Stimulated activated CD4-positive, alpha-beta T cell treated with anti-CD3 and anti-CD28 coated beads, TNF-alpha, amount 100 ng/mL, for 48 hours (primary cell): ENCODE data around the gene UBR7.
"Not testable (repeated sequence)": the region's sequence is repeated elsewhere in the genome, so short reads cannot be mapped to it uniquely, and the experiment has no call there.

Experiments used
- DNase-seq, 3 donors: peaks; one replicate each; pipeline ENCODE4 v3.0.0-alpha.2; 2020; ENCODE audit warnings: low read depth in 3 of 3

The UBR7 gene, protein sequence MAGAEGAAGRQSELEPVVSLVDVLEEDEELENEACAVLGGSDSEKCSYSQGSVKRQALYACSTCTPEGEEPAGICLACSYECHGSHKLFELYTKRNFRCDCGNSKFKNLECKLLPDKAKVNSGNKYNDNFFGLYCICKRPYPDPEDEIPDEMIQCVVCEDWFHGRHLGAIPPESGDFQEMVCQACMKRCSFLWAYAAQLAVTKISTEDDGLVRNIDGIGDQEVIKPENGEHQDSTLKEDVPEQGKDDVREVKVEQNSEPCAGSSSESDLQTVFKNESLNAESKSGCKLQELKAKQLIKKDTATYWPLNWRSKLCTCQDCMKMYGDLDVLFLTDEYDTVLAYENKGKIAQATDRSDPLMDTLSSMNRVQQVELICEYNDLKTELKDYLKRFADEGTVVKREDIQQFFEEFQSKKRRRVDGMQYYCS

GRCh38 chr14:93206793-93207467 is at the start of gene UBR7, which contains the start of gene GON7:
Gene UBR7, plus strand, starts transcription at chr14:93207256. Its CDS starts 36 bp downstream, at chr14:93207292.
Gene GON7, minus strand, starts transcription at chr14:93207065. Its CDS starts 28 bp downstream, at chr14:93207037.
- DNase-seq, result peak; percentile 82 to 89 (median 86)

GRCh38 chr14:93158349-93158748 is 48.7 kb upstream of the UBR7 start:
- DNase-seq, result not testable (repeated sequence)

- not testable (repeated sequence) for DNase-seq
Measured at GRCh38 chr14:93159625-93160352, 47.3 kb upstream of the UBR7 start.

- no peak for DNase-seq
Measured at GRCh38 chr14:93160353-93160801, 46.7 kb upstream of the UBR7 start.

- no peak for DNase-seq
Measured at GRCh38 chr14:93161411-93161940, 45.6 kb upstream of the UBR7 start.

DNA sequence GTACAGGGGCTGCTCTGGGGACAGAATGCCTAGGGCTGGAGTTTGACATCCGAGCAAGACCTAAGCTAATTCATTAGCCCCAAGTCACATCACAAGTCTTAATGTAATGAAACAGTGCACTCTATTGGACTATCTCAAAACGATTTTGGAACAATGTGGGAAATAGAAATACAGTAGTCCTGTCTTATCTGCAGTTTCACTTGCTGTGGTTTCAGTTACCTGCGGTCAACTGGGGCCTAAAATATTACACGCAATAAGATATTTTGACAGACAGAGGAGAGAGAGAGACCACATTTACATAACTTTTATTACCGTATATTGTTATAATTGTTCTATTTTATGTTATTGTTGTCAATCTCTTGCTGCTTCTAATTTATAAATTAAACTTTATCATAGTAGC is 43.5 kb upstream of the UBR7 start:
- no peak for DNase-seq

DNA sequence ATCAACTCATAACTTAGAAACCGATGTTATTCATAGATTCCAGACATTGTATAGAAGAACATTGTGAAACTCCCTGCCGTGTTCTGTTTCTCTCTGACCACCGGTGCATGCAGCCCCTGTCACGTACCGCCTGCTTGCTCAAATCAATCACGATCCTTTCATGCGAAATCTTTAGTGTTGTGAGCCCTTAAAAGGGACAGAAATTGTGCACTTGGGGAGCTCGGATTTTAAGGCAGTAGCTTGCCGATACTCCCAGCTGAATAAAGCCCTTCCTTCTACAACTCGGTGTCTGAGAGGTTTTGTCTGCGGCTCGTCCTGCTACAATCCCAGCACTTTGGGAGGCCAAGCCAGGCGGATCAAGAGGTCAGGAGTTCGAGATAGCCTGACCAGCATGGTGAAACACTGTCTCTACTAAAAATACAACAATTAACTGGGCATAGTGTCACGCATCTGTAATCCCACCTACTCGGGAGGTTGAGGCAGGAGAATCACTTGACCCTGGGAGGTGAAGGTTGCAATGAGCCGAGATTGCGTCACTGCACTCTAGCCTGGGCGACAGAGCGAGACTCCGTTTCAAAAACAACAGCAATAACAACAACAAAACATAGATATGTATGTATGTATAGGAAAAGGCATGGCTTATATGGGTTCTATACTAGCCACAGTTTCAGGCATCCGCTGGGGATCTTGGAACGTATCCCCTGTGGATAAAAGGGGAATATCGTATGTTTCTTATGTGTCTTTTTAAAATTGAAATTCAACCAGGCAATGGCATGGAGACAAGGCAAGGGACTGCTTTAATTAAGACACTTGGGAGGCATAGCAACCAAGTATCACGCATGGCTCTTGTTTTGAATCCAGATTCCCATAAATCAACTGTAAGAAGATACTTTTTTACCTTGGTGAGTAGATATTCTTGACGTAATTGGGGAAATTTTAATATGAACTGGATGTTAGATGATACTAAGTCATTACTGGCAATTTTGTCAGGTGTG is 41.5 kb upstream of the UBR7 start:
- DNase-seq, result not testable (repeated sequence)

GRCh38 chr14:93168610-93169009 is 38.4 kb upstream of the UBR7 start:
- DNase-seq, result not testable (repeated sequence)

DNA sequence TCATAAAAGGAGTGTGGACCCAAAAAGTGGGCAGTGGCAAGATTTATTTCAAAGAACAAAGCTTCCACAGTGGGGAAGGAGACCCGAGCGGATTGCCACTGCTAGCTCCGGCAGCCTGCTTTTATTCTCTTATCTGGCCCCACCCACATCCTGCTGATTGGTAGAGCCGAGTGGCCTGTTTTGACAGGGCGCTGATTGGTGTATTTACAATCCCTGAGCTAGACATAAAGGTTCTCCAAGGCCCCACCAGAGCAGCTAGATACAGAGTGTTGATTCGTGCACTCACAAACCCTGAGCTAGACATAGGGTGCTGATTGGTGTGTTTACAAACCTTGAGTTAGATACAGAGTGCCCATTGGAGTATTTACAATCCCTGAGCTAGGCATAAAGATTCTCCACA is 37.4 kb upstream of the UBR7 start:
- DNase-seq, result not testable (repeated sequence)

GRCh38 chr14:93170141-93170540 is 36.9 kb upstream of the UBR7 start:
- DNase-seq, result not testable (repeated sequence)

DNA sequence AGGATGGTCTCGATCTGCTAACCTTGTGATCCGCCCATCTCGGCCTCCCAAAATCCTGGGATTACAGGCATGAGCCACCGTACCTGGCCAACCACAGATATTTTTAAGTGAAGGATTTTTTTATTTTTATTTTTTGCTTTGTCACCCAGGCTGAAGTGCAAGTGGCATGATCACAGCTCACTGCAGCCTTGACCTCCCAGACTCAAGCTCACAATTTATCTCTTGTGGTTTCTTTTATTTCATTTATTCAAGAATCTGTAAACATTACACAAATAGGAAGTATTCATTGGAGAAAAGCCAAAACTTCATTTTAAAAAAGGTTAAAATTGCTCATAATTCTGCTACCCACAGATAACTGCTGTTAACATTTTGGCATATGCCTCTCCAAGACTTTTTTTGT is 35.7 kb upstream of the UBR7 start:
- DNase-seq, result no peak

GRCh38 chr14:93173943-93174395 is 33.1 kb upstream of the UBR7 start:
- no peak for DNase-seq

GRCh38 chr14:93174731-93175130 is 32.3 kb upstream of the UBR7 start:
- DNase-seq, result not testable (repeated sequence)

GRCh38 chr14:93175492-93175891 is 31.6 kb upstream of the UBR7 start:
- no peak for DNase-seq

- DNase-seq, result no peak
Measured at GRCh38 chr14:93183596-93184317, 23.3 kb upstream of the UBR7 start.

DNA sequence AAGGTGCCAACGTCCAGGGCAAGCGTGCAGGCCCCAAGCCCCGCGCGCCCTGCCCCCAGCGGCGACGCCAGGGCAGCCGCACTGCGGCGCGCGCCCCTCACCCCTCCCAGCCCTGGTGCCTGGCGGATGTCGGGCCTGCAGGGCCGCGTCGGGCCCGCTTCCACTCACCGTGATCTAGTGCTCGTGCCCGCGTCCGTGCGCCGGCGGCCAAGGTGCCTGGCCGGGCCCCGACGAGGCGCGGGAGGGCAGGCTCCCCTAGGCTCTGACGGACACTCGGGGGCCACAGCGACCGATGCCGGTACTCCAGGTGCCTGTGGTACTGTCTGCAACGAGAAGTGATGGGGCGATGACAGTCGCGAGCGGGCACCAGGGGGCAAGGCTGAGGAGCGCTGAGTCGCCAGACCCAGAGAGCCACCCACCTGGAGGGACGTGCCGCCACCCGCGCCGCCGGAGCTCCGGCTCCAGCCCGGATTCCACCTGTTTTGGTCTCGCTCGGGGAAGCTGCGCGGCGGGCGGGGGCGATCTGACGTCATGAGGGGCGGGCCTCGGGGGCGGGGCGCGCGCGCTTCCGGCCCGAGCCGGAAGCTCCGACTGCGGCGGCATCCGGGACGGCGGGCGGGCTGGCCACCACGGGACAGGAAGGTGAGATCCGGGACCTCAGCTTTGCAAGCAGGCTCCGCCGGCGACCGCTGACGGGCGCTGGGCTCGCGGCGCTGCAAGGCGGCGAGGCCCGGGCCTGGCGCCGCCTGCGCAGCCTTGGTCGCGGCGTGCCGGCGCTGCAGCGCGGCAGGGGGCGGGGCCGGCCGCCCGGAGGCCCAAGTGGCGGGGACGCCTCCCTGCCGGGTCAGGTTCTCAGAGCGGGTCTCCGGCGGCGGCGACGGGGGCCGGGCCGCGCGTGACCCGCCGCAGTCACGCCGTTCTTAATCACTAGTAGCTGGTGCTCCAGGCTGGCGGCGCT is 22.4 kb upstream of the UBR7 start, which contains the start of the genes LYSET and MOAP1:
Gene LYSET (plus strand): TSS at position 927 of the 958 bp plus-strand sequence. CDS start 89 bp downstream, outside the sequence.
Gene MOAP1 (minus strand): TSS at position 507 of the 958 bp plus-strand sequence. CDS start 655 bp downstream, outside the sequence.
- peak; percentile 80 to 85 (median 82) for DNase-seq

DNA sequence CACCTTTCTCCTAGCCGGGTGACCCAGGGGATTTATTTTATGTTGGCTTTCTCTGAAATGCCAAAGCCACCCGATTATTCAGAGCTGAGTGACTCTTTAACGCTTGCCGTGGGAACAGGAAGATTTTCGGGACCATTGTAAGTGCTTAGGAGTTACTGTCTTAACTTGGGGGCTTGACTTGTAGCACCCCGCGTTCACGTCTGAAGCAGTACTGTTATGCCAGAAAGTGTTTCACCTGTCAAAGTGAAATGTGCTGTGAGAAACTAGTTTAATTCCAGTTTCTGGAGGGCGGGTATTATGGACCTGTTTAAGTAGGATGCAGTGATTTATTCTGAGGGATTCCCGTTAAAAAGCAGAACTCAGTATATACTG is 21.7 kb upstream of the UBR7 start:
- DNase-seq, result no peak

DNA sequence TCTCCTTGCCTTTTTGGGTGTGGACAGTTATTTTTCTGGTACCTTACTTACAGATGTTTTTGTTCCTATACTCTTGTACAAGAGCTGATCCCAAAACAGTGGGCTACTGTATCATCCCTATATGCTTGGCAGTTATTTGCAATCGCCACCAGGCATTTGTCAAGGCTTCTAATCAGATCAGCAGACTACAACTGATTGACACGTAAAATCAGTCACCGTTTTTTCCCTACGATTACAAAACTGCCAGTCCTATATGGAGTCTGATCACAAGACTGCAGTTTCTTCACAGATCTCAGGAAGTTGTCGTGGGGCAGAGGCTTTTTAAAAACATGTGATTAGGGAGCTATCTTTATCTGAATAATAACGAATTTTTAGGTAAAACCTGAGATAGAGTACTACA is 20.6 kb upstream of the UBR7 start:
- DNase-seq, result no peak
